ENCODE measurements around the gene IKZF3. TPM values are rescaled to one million over a fixed set of nuclear protein-coding genes. Genes with fewer than 3 reads are reported as not detected.
"Not testable (repeated sequence)": the region's sequence is repeated elsewhere in the genome, so short reads cannot be mapped to it uniquely, and the experiment has no call there.

IKZF3 gene
- polyA plus RNA-seq (ENCODE audit: insufficient read length) = 0.22 TPM

DNA sequence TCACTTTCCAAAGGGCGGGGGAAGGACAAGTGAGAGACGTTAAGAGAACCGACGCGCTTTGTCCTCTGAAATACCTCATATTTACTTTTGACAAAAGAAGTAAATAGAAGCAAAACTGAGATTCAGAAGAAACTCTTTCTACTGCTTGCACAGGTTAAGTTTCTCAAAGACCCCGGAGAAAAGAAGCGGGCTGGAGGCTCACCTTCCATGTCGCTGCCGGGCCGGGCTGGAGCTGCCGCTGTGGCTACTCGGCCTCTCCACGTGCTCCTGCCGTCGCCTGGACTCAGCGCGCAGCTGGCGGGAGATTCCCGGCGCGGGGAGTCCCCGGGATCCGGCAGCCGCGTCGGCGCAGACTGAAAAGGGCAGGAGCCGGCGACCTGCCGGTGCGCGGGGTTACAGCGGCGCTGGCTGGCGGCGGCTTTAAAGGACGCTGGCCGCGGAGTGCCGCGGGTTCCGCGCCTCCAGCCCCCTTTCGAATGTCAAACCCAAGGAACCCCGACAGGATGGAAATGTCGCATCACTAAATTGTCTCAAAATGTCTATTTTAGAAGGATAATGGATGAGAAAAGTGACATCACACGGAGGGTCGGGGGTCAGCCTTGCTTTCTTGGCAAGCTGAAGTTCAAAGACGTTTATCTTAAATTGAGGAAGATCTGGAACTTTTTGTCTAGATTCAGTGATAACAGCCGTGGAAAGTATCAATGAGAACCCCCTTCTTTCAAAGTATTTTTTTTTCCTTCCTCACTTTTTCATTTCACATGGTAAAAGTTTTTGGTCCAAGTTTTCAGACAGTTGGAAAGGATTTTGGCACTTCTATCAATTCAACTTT, at the start of gene IKZF3:
Gene IKZF3 (minus strand): TSS at position 395 of the 829 bp plus-strand sequence. CDS start 186 bp downstream, at position 209.
- no peak for DNase-seq (ENCODE audit: low read depth)

DNA sequence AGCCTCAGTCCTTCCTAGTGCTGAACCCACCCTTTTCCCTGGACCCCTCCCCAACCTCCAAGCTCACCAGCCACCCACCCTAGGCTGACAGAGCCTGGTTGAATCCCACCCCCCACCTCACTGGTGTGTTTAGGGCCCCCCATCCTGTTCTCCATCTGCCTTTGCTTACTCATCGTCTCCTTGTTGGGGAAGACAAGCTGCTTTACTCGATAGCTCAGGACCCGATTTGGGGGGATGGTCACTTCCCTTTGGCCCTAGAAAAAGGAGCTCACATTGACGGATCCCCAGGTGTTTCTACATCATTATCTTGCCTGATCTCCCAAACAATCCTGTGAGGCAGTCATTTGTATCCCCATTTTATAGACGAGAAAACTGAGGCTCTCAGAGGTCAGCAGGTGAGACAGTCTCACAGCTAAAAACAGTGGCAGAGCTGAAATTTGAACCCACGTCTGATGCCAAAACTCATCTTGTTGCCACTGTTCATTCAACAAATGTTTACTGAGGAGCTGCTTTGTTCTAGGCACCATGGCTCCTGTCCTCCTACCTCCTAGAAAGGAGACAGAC, 44.8 kb upstream of the IKZF3 start:
- no peak for DNase-seq (ENCODE audit: low read depth)

DNA sequence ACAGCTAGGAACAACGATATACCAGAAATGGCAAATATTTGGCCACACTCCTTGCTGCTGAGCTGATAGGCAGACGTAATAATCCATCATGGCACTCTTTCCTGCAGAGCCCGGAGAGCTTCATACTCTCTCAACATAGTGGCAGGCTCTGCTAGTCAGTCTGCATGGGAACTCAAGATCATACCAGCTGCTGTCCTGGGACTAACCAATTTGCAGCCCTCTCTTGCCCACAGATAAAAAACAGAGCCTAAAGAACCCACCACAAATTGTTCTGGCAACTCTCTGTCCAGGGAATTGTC, 40.8 kb upstream of the IKZF3 start:
- DNase-seq (ENCODE audit: low read depth) = no peak

DNA sequence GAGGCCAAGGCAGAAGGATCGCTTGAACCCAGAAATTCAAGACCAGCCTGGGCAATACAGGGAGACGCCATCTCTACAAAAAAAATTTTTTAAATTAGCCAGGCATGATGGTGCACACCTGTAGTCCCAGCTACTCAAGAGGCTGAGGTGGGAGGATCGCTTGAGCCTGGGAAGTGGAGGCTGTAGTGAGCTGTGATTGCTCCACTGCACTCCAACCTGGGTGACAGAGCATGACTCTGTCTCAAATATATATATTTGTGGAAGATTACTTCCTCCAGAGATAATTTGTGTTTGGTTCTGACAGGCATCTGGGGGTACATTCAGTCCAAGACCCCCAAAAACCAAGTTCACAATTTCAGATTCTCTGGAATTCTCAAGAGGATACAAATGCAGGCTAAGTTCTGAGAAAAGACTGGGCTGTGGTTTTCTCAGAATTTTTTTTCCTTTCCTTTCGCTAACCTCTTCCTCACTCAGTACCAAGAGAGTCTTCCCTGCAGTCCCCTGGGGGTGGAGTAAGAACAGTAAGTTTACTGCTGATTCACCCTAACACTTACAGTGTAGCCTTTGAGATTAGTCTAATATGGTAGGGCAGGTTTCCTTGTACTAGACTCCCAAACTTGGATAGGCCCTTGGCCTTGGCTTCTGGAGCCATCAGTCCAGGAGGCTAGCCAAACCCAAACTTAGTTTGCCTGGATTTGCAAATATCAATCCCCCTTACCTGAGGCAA, 39.2 kb upstream of the IKZF3 start:
- no peak for DNase-seq (ENCODE audit: low read depth)

DNA sequence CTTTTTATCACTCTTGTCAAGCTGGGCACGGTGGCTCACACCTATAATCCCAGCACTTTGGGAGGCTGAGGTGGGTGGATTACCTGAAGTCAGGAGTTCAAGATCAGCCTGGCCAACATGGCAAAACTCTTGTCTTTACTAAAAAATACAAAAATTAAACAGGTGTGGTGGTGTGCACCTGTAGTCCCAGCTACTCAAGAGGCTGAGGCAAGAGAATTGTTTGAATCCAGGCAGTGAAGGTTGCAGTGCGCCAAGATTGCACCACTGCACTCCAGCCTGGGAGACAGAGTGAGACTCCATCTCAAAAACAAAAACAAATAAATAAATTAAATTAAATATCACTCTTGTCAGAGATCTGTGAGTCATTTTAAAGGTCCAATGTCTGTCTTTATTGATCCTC, 37.9 kb upstream of the IKZF3 start:
- not testable (repeated sequence) for DNase-seq (ENCODE audit: low read depth)

DNA sequence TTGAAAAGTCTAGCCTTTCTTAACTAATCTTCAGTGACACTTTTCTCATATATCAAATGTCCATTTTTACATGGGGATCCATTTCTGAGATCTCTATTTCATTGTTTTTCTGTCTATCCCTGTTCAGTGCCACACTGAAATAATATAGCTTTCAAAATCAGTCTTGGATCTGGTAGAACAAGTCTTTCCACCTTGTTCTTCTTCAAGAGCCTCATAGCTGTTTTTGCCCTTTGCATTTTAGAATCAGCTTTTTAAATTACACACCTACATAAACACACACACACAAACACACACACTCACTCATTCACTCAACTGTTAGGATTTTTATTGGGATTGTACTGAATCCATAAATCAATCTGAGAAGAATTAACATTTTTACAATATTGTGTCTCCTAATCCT, 35.1 kb upstream of the IKZF3 start:
- no peak for DNase-seq (ENCODE audit: low read depth)

DNA sequence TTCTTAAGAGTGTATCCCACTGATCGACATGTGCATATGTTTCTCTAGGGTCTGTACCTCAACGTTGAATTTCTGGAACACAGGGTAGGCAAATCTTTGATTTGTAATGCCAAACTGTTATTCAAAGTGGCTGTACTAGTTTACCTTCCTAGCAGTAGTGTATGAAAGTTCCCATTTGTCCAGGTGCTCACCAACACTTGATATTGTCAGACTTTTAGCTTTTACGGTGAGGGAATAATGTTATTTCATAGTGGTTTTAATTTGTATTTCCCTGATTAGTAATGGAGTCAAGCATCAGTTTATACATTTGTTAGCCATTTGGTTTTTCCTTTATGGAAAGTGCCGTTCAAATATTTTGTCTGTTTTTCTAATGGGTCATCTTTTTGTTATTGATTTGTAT, 34.0 kb upstream of the IKZF3 start:
- DNase-seq (ENCODE audit: low read depth) = no peak

DNA sequence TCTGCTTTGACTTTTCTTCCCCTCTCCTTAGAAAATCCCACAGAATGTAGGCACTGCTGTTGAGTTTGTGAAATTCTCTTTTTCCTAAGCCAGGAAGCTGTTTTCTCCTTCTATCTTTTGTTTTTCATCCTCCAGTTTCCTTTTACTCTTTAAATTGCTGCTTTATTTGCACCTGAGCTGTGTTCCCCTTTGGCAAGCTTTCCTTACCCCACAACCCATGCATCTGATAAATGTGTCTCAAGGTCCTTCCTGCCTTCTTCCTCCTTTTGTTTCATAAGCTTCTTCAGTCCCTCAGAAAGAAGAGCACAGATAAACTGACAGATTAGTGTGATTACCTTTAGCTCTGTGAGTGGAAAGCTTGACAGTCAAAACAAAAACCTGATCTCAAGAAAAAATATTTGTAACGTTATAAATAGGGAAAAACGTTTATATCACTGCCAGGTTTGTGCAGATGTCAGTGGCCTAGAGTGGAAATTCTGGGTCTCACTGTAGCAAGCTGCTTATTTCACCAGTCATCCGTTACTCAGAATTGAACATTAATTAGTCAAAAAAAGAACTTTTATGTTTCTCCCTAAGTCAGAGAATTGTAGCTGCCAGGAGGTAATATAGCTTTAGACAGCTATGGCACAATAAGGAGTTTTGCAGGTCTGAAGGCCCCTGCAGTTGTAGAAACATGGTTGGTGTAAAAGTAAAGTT, 30.7 kb upstream of the IKZF3 start:
- no peak for DNase-seq (ENCODE audit: low read depth)

DNA sequence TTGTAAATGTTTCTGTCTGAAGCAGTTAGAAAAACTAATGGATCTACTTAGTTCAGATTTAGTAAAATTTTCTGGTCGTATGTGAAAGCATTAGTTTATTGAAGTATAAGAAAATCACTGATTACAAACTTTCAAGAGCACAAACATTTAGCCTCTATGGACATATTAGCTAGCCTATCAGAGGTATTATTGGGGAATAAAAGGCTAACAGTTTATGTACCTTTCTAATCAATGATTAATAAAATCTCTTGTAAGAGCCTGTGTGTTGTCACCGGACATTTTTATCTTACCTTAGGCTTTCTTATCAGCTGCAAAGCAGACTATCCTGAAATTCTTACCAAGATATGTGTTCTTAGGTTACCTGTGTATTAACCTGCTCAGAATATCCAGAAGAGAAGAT, 25.1 kb upstream of the IKZF3 start:
- no peak for DNase-seq (ENCODE audit: low read depth)

DNA sequence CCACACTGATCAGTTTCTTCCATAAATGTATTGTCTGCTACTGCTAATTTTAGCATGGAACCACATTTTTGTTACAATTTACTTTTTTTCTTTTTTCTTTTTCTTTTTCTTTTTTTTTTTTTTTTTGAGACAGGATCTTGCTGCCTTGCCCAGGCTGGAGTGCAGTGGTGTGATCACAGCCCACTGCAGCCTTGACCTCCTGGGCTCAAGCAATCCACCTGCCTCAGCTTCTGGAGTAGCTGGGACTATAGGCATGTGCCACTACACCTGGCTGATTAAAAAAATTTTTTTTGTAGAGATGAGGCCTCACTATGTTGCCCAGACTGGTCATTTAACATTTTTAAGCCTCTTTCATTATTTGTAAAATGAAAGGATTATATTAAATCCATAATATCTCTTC, 23.0 kb upstream of the IKZF3 start:
- no peak for DNase-seq (ENCODE audit: low read depth)

DNA sequence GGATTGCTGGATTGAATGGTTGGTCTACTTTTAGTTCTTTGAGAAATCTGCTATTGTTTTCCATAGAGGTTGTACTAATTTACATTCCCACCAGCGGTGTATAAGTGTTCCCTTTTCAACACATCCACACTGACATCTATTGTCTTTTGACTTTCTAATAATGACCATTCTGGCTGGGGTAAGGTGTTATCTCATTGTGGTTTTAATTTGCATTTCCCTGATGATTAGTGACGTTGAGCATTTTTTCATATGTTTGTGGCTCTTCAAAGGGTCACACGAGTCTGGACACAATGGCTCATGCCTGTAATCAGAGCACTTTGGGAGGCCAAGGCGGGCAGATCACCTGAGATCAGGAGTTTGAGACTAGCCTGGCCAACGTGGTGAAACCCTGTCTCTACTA, 22.0 kb upstream of the IKZF3 start:
- not testable (repeated sequence) for DNase-seq (ENCODE audit: low read depth)

DNA sequence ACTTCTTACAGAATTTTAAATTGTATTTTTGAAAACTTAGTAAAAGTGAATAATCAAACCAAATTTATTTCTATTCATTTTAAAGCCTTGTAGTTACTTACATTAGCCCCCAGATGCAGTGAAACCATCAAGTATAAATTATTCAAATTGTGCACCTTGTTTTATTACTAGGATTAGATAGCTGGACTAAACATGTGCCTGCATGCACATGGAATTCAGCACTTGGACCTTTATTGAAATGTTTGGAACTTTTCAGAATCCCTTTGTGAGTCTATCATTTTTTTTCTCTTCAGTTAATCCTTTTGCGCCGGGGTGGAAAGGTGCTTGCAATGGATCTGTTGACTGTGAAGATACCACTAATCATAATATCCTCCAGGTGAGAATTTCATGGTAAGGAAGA, 8.6 kb upstream of the IKZF3 start:
- no peak for DNase-seq (ENCODE audit: low read depth)

DNA sequence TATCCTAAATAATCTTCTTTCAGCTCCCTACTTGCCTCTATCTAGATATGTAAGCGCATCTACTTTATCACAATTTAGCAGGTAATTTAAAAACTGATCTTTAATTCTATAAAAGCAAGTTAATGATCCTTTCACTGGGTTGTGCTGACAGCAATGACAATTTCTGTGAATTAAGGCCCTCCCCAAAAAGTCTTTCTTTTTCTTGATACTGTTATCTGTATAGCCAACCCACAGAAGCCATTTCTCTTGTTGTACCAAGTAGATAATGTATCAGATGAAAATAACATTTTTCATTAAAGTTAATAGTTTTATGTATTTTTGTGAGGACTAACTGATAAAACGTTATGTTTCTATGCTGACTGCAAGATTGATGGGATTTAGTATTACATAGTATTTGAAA, 7.7 kb upstream of the IKZF3 start:
- DNase-seq (ENCODE audit: low read depth) = no peak

DNA sequence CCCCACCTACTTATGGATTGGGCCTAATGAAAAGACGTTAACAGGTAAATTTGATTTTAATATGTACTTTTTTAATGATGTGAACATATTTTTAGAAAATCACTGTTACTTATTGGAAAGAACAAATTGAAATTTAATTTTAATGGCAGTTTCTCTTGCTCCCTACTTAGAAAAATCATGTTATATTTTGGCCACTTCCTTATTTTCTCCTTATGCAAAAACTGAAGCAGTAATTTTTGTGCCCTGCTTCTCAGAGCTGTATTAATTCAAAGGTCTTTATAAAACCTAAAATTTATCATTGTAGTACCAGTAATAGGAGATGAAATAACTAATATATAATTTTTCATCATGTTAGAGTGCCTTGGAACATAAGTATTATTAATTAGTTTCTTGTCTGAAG, 6.7 kb upstream of the IKZF3 start:
- DNase-seq (ENCODE audit: low read depth) = no peak

DNA sequence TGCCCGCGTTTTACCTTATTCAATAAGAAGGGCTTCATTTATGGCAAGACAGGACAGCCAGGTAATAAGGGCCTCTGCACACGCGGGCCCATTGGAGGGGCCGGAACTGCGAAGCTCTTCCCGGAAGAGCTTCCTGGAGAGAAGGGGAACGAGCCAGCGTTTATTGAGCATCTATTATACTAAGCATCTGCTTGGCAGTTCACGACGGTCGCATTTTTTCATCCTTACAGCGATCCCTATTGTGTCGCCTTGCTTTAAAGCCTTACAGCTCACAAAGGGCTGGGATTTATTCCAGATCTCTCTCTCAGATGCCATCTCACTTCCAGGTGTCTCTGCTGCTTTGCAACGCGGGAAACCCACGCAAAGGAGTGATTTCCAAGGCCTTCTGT, 4.4 kb upstream of the IKZF3 start:
- DNase-seq (ENCODE audit: low read depth) = no peak

DNA sequence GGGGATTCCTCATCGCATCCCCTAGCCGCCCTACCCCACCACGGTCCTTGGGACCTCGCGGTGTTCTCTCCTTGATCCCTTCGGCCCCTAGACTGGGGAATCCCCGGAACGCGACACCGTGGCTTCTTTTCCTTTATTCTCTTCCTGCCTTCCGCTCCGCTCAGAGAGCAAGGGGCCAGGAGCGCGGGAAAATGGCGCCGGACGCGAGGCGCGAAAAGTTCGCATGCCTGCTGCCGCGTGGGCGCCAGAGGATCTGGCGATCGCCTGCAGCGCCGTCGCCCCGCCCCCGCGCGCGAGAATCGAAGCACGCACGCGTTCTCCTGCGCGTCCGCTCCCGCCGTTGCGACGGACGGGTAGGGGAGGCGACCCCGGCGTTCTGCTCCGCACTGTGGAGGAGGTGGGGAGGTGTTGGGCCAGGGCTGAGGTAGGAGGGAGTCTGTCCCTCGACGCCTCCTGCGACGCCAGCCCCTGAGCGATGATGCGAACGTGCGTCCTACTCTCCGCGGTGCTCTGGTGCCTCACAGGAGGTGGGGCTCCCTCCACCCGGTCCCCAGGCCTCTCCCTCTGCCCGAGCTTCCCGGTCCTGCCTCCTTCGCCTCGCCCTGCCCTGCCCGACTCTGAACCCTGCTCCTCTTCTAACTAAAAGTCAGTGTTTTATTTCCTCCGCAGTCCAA, 3.9 kb upstream of the IKZF3 start, which contains the start of gene ZPBP2:
Gene ZPBP2 (plus strand): TSS at position 323 of the 674 bp plus-strand sequence. CDS start 153 bp downstream, at position 476.
- DNase-seq (ENCODE audit: low read depth) = no peak

DNA sequence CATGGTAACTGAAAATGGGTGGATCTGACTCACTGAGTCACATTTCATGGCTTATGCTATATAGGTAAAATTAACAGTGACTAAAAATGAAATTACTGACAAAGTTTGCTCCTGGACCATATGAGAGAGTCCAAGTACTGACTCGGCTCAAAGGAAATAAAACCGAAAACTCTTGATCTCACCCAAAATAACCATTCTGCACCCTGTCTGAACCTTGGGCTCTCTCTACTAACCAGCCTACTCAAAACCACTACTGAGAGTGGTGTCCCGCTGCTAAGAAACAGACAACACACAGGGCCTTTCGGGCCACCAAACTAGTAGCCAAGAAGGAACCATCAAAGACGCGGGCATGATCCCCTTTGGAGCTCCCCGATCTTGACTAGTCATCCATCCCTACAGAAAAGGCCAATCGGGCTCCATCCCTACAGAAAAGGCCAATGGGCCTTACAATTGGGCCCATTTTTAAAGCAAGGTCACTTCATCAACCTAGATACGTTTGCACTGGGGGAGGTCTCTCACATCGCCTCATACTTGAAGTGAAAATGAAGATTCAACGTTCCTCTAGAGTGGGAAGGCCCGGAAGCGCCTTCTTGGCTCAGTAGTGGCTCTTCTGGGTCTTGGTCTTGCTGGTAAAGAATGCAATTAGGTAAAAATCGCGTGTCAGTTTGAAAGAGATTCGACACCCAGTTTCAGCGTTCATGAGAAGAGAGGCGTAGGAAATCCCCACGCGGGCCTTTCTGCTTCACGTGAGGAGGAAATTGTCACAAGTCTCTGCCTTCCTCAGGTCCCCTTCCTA, 3.2 kb upstream of the IKZF3 start:
- no peak for DNase-seq (ENCODE audit: low read depth)

DNA sequence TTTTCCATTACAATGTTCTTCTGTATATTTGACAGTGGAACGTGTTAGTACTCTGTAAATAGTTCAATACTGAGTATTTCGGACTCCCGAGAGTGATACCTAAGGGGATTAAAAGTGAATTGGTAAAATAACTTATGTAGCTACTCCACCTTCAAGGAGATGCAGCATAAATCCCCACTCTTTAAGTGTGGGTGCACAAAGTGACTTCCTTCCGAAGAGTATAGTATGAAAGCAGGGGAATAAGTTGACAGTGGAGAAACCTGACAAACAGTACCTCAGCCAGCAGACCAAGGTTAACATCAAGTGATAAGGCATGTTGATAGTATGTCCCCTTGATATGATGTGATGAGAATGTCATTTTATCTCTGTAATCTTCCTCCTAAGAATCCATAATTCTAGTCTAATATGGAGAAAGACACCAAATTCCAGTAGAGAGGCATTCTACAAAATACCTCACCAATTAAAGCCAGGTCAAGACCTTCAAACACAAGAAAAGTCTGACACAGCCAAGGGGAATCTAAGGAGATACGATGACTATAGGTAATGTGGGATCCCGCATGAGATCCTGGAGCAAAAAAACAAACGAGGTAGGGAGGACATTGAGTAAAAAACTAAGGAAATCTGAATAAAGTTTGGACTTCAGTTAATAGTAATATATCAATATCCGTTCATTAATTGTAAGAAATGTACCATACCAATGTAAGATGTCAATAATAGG, 2.1 kb upstream of the IKZF3 start:
- no peak for DNase-seq (ENCODE audit: low read depth)

DNA sequence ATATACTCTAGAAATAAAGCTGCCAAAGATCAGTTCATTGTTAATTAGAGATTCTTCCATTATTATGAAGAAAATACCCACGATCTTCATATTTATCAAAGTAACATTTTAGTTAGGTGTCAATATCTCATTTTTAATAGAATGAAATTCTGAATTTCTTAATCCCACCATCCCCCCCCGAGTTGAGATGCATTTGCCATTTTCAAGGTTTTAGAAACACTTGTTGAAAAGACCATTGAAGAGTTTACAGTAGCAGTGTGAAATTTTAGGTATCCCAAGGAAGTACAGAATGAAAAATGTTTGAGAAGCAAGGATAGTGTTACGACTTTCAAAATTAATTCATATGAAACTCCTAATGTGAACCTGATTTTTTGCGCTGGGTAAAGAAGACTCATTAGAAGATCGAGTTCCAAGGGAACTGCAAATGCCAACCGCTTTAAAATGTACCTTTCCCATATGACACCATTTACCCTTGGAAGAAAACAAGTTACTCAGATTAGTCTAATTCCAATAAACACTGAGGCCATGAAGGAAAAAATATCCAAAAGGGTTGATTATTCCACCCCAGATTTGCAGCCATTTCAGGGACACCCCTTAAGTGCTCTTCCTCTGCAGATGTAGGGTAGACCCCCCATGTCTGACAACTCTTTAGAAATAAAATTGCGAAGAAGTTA, 731 bp downstream of the IKZF3 start:
- no peak for DNase-seq (ENCODE audit: low read depth)

DNA sequence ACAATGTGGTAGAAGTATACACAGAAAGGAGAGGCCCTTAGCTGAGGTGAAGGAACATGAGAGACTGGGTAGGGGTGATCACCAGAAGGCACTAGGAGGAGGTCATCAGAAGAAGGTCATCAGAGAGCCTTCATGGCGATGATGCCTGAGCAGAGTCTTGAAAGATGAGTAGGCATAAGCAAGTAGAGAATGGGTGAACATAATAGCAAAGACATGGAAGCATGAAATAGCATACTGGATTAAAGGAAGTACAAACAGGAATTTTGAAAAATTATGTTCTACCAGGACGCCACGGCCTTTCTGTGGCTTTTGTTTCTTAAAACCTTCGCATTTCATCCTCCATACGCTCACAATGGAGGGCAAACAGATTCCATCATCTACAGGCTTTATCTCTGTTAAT, 2.9 kb downstream of the IKZF3 start:
- no peak for DNase-seq (ENCODE audit: low read depth)
